H1 (cell line): ENCODE data around the gene PSKH1. TPM values are rescaled to one million over a fixed set of nuclear protein-coding genes. Genes with fewer than 3 reads are reported as not detected.

Source experiments
- CREB1 ChIP-seq: IDR thresholded peaks from 2 replicates; pipeline ENCODE4 v1.6.1; 2012; ENCODE audit warnings: inconsistent platforms
- JUND ChIP-seq: IDR thresholded peaks from 2 replicates; pipeline ENCODE4 v1.6.1; 2011; ENCODE audit warnings: mild to moderate bottlenecking, improper control_type of control experiment, low read length
- MAX ChIP-seq: IDR thresholded peaks from 2 replicates; pipeline ENCODE4 v1.6.1; 2012; ENCODE audit warnings: inconsistent platforms
- SIN3A ChIP-seq, 2 experiments: IDR thresholded peaks in 1 of 2; conservative IDR thresholded peaks in 1 of 2; 2 replicates each; pipeline ENCODE4 v1.6.1; 2011 to 2012; ENCODE audit warnings: low read length in 2 of 2, improper control_type of control experiment in 1 of 2, low read depth in 1 of 2, mild to moderate bottlenecking in 1 of 2
- polyA plus RNA-seq, 7 experiments: library from polyadenylated mRNA; depleted of rRNA in 3 of 7; stranded (reverse) in 5 of 7; unstranded in 2 of 7; fragments of >200 nt in 5 of 7; fragments of 200-250 nt in 2 of 7; gene quantifications; 1 replicate in 5 of 7; 2 replicates in 1 of 7; 4 replicates in 1 of 7; pipeline versions ENCODE4 v1.2.1 to v1.2.3, GENCODE V29; 2011 to 2013; ENCODE audit warnings: missing spikeins in 2 of 7, mixed read lengths in 2 of 7
- total RNA-seq: library from RNA; stranded (reverse); fragmentation: NEBNext Ultra II Directional; extraction: Animal tissue kit (Norgen Biotek cat#: 25700); gene quantifications from 2 replicates; pipeline ENCODE4 v1.2.1, GENCODE V29; 2021

The PSKH1 gene
- total and polyA plus RNA-seq, 2 of the 8 experiments (the other 6 are each of a cell fraction or from before 2014, with no cell fraction given), result 24.8 to 51.0 TPM

DNA sequence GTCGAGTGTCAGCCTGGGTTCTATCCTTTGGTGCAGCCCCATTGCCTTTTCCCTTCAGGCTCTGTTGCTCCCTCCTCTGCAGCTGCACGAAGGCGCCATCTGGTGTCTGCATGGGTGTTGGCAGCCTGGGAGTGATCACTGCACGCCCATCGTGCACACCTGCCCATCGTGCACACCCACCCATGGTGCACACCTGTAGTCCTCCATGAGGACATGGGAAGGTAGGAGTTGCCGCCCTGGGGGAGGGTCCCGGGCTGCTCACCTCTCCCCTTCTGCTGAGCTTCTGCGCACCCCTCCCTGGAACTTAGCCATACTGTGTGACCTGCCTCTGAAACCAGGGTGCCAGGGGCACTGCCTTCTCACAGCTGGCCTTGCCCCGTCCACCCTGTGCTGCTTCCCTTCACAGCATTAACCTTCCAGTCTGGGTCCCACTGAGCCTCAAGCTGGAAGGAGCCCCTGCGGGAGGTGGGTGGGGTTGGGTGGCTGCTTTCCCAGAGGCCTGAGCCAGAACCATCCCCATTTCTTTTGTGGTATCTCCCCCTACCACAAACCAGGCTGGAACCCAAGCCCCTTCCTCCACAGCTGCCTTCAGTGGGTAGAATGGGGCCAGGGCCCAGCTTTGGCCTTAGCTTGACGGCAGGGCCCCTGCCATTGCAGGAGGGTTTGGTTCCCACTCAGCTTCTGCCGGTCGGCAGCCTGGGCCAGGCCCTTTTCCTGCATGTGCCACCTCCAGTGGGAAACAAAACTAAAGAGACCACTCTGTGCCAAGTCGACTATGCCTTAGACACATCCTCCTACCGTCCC is 35.7 kb downstream of the PSKH1 start (continued):
- peak in 1 of 2 experiments; percentile 76; a peak in 2 of 4 replicates for TF ChIP-seq SIN3A (conservative IDR thresholded peaks at IDR 0.05 in 1 of 2, IDR thresholded peaks at IDR 0.05 in 1 of 2; ENCODE audit: low read depth in 1 of 2, low read length in 2 of 2)
- TF ChIP-seq JUND, result peak; percentile 28; the same call in 1 of the 2 replicates
- TF ChIP-seq CREB1, result peak; percentile 26; the same call in 1 of the 2 replicates
- peak; percentile 47 for TF ChIP-seq MAX
